ENCODE data around the gene CD244.

GRCh38 chr1:160806109-160806665 lies 56.5 kb downstream of the CD244 start:
- TF ChIP-seq, protein P1, sequence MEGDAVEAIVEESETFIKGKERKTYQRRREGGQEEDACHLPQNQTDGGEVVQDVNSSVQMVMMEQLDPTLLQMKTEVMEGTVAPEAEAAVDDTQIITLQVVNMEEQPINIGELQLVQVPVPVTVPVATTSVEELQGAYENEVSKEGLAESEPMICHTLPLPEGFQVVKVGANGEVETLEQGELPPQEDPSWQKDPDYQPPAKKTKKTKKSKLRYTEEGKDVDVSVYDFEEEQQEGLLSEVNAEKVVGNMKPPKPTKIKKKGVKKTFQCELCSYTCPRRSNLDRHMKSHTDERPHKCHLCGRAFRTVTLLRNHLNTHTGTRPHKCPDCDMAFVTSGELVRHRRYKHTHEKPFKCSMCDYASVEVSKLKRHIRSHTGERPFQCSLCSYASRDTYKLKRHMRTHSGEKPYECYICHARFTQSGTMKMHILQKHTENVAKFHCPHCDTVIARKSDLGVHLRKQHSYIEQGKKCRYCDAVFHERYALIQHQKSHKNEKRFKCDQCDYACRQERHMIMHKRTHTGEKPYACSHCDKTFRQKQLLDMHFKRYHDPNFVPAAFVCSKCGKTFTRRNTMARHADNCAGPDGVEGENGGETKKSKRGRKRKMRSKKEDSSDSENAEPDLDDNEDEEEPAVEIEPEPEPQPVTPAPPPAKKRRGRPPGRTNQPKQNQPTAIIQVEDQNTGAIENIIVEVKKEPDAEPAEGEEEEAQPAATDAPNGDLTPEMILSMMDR (conservative IDR thresholded peaks at IDR 0.05 in 1 of 2, IDR thresholded peaks at IDR 0.05 in 1 of 2; ENCODE audit: extremely low read depth in 1 of 2, insufficient read depth in 1 of 2, low read depth in 1 of 2, low read length in 2 of 2): no peak
- no peak for TF ChIP-seq EZH2 (IDR thresholded peaks at IDR 0.05; ENCODE audit: borderline replicate concordance, low read length)
